OCI-LY3 (cell line): ENCODE measurements around the gene LRRN4CL.
"Not testable (repeated sequence)": the region's sequence is repeated elsewhere in the genome, so short reads cannot be mapped to it uniquely, and the experiment has no call there.

Experiments
- EZH2phosphoT487 ChIP-seq: fragments of 200-600 bp; shearing (Covaris generic); IDR thresholded peaks from 2 replicates; pipeline ENCODE4 v1.6.1; 2018; ENCODE audit warnings: antibody characterized with exemption, mixed run types, low read depth
- TF ChIP-seq, protein P1 (sequence below): fragments of 200-600, 300-600 bp; sonication (generic); IDR thresholded peaks from 2 replicates; pipeline ENCODE4 v1.5.1; 2014; ENCODE audit warnings: antibody characterized with exemption, low read length, low read depth

DNA sequence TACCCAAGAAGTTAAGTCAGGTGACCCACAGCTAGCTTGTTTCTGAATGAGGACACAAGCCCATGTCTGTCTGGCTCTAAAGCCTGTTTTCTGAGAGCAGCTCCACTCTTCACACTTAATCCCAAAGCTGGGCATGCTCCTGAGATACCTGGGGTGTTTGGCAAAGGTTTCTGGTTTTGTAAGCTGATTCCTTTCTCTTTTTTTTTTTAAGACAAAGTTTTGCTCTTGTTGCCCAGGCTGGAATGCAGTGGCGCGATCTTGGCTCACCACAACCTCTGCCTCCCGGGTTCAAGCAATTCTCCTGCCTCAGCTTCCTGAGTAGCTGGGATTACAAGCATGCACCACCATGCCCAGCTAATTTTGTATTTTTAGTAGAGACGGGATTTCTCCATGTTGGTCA lies 4.3 kb upstream of the LRRN4CL start:
- TF ChIP-seq, protein P1, sequence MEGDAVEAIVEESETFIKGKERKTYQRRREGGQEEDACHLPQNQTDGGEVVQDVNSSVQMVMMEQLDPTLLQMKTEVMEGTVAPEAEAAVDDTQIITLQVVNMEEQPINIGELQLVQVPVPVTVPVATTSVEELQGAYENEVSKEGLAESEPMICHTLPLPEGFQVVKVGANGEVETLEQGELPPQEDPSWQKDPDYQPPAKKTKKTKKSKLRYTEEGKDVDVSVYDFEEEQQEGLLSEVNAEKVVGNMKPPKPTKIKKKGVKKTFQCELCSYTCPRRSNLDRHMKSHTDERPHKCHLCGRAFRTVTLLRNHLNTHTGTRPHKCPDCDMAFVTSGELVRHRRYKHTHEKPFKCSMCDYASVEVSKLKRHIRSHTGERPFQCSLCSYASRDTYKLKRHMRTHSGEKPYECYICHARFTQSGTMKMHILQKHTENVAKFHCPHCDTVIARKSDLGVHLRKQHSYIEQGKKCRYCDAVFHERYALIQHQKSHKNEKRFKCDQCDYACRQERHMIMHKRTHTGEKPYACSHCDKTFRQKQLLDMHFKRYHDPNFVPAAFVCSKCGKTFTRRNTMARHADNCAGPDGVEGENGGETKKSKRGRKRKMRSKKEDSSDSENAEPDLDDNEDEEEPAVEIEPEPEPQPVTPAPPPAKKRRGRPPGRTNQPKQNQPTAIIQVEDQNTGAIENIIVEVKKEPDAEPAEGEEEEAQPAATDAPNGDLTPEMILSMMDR, result not testable (repeated sequence)
- TF ChIP-seq EZH2phosphoT487, result not testable (repeated sequence)
